Measurements from ENCODE around the gene CABP2.
"Not testable (repeated sequence)": the region's sequence is repeated elsewhere in the genome, so short reads cannot be mapped to it uniquely, and the experiment has no call there.

DNA sequence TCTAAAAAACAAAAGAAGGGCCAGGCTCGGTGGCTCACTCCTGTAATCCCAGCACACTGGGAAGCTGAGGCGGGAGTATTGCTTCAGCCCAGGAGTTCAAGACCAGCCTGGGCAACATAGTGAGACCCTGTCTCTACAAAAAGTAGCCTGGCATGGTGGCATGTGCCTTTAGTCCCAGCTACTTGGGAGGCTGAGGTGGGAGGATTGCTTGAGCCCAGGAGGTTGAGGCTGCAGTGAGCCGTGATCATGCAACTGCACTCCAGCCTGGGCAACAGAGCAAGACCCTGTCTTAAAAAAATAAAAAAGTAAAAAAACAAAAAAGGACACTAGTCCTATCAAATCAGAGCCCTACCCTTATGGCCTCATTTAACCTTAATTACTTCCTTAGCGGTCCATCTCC lies 11.7 kb downstream of the CABP2 start:
- not testable (repeated sequence) for TF ChIP-seq CTCF (conservative IDR thresholded peaks at IDR 0.05; ENCODE audit: low read depth, low read length); EZH2 (IDR thresholded peaks at IDR 0.05; ENCODE audit: borderline replicate concordance, low read depth, low read length, poor library complexity, severe bottlenecking)
